Fibroblast of mammary gland (primary cell): ENCODE results near the gene PARP14.
"Not testable (repeated sequence)": the region's sequence is repeated elsewhere in the genome, so short reads cannot be mapped to it uniquely, and the experiment has no call there.

ENCODE experiments used
- DNase-seq: peaks from one replicate; pipeline ENCODE4 v3.0.0-alpha.2; 2010; ENCODE audit warnings: low read depth
- H3K4me3 ChIP-seq: 2 replicates; pipeline ENCODE4 v1.5.1; 2011; ENCODE audit warnings: low read depth, mild to moderate bottlenecking, low read length, moderate library complexity; ENCODE audit not compliant: control insufficient read depth
- CTCF ChIP-seq: conservative IDR thresholded peaks from 2 replicates; pipeline ENCODE4 v1.5.1; 2011; ENCODE audit warnings: low read depth, low read length, inconsistent platforms; ENCODE audit not compliant: control insufficient read depth, insufficient read depth

The PARP14 gene

GRCh38 chr3:122680475-122681283, at the start of gene PARP14:
Gene PARP14 (plus strand): TSS chr3:122680839. CDS start chr3:122680884, 45 bp downstream.
- H3K4me3 ChIP-seq = peak within 1 kb of the TSS; percentile 86
- TF ChIP-seq CTCF = peak; percentile 0
- peak; percentile 62 for DNase-seq

GRCh38 chr3:122635789-122636188, 44.9 kb upstream of the PARP14 start:
- no peak for TF ChIP-seq CTCF
- peak; percentile 54 for DNase-seq
- no peak overlapping the region for H3K4me3 ChIP-seq

- TF ChIP-seq CTCF = no peak
- DNase-seq = no peak
- H3K4me3 ChIP-seq = no peak overlapping the region
Observed at GRCh38 chr3:122636697-122637096, 43.9 kb upstream of the PARP14 start.

- DNase-seq = no peak
- H3K4me3 ChIP-seq = no peak overlapping the region
- no peak for TF ChIP-seq CTCF
Observed at GRCh38 chr3:122640437-122640999, 40.1 kb upstream of the PARP14 start.

- TF ChIP-seq CTCF = no peak
- no peak for DNase-seq
- no peak overlapping the region for H3K4me3 ChIP-seq
Observed at GRCh38 chr3:122642935-122643334, 37.7 kb upstream of the PARP14 start.

GRCh38 chr3:122646146-122646988, 34.3 kb upstream of the PARP14 start:
- no peak for TF ChIP-seq CTCF
- DNase-seq = no peak
- H3K4me3 ChIP-seq = no peak overlapping the region

- H3K4me3 ChIP-seq, DNase-seq: not testable (repeated sequence)
Observed at GRCh38 chr3:122651233-122651907, 29.3 kb upstream of the PARP14 start.

GRCh38 chr3:122651962-122652361, 28.7 kb upstream of the PARP14 start:
- DNase-seq, H3K4me3 ChIP-seq: not testable (repeated sequence)

GRCh38 chr3:122658336-122658735, 22.3 kb upstream of the PARP14 start:
- DNase-seq, H3K4me3 ChIP-seq: not testable (repeated sequence)
